Stimulated activated CD4-positive, alpha-beta T cell treated with anti-CD3 and anti-CD28 coated beads, Interleukin-2, amount 100 ng/mL, for 48 hours (primary cell): ENCODE measurements around the gene SNAPC1.
"Not testable (repeated sequence)": the region's sequence is repeated elsewhere in the genome, so short reads cannot be mapped to it uniquely, and the experiment has no call there.

Experiments
- DNase-seq, 2 donors: peaks; one replicate each; pipeline ENCODE4 v3.0.0-alpha.2; 2020

SNAPC1 gene

GRCh38 chr14:61761959-61762786, at the start of gene SNAPC1:
Gene SNAPC1, plus strand, starts transcription at chr14:61762420. Its CDS starts 41 bp downstream, at chr14:61762461.
- DNase-seq = peak; percentile 96

GRCh38 chr14:61713724-61714437, 48.3 kb upstream of the SNAPC1 start:
- DNase-seq = no peak

GRCh38 chr14:61716956-61717355, 45.3 kb upstream of the SNAPC1 start:
- no peak for DNase-seq

- no peak for DNase-seq
Observed at GRCh38 chr14:61718039-61718438, 44.2 kb upstream of the SNAPC1 start.

- no peak for DNase-seq
Observed at GRCh38 chr14:61719344-61720293, 42.6 kb upstream of the SNAPC1 start.

GRCh38 chr14:61720294-61720661, 41.9 kb upstream of the SNAPC1 start:
- no peak for DNase-seq

- no peak for DNase-seq
Observed at GRCh38 chr14:61720741-61721140, 41.5 kb upstream of the SNAPC1 start.

- no peak for DNase-seq
Observed at GRCh38 chr14:61724133-61724532, 38.1 kb upstream of the SNAPC1 start.

- DNase-seq = no peak
Observed at GRCh38 chr14:61726778-61727658, 35.2 kb upstream of the SNAPC1 start.

- DNase-seq = no peak
Observed at GRCh38 chr14:61730756-61731373, 31.4 kb upstream of the SNAPC1 start.

- DNase-seq = no peak
Observed at GRCh38 chr14:61733972-61734371, 28.2 kb upstream of the SNAPC1 start.

- no peak for DNase-seq
Observed at GRCh38 chr14:61736751-61737150, 25.5 kb upstream of the SNAPC1 start.

GRCh38 chr14:61737915-61738314, 24.3 kb upstream of the SNAPC1 start:
- DNase-seq = no peak

- DNase-seq = no peak
Observed at GRCh38 chr14:61739133-61739532, 23.1 kb upstream of the SNAPC1 start.

- no peak for DNase-seq
Observed at GRCh38 chr14:61742371-61742770, 19.8 kb upstream of the SNAPC1 start.

GRCh38 chr14:61744238-61744637, 18.0 kb upstream of the SNAPC1 start:
- DNase-seq = no peak

GRCh38 chr14:61746346-61746745, 15.9 kb upstream of the SNAPC1 start:
- DNase-seq = not testable (repeated sequence)

- no peak for DNase-seq
Observed at GRCh38 chr14:61746881-61747280, 15.3 kb upstream of the SNAPC1 start.

GRCh38 chr14:61747342-61747741, 14.9 kb upstream of the SNAPC1 start:
- DNase-seq = no peak

GRCh38 chr14:61749264-61749663, 13.0 kb upstream of the SNAPC1 start:
- DNase-seq = no peak

- no peak for DNase-seq
Observed at GRCh38 chr14:61749867-61750266, 12.4 kb upstream of the SNAPC1 start.
